COLO668 (cell line): ENCODE measurements around the gene TMEM204.

Experiments
- DNase-seq: peaks from one replicate; lab custom pipeline; 2025; ENCODE audit not compliant: unreplicated experiment; lab: John Stamatoyannopoulos, UW

The TMEM204 gene

GRCh38 chr16:1553946-1554825, 20.7 kb downstream of the TMEM204 start:
- no peak for DNase-seq

GRCh38 chr16:1554826-1555445, 21.5 kb downstream of the TMEM204 start:
- no peak for DNase-seq

GRCh38 chr16:1556254-1556653, 22.8 kb downstream of the TMEM204 start:
- DNase-seq: no peak

- no peak for DNase-seq
These were observed 23.6 kb downstream of the TMEM204 start for GRCh38 chr16:1557074-1557473.

- no peak for DNase-seq
These were observed 24.1 kb downstream of the TMEM204 start for GRCh38 chr16:1557576-1557975.

GRCh38 chr16:1559446-1559975, 26.0 kb downstream of the TMEM204 start:
- DNase-seq: no peak

- DNase-seq: no peak
These were observed 26.7 kb downstream of the TMEM204 start for GRCh38 chr16:1560153-1560552.

GRCh38 chr16:1560866-1561265, 27.4 kb downstream of the TMEM204 start:
- no peak for DNase-seq

GRCh38 chr16:1561266-1561665, 27.8 kb downstream of the TMEM204 start:
- no peak for DNase-seq

GRCh38 chr16:1561836-1562235, 28.4 kb downstream of the TMEM204 start:
- no peak for DNase-seq

GRCh38 chr16:1563786-1564185, 30.3 kb downstream of the TMEM204 start:
- DNase-seq: no peak

- no peak for DNase-seq
These were observed 30.9 kb downstream of the TMEM204 start for GRCh38 chr16:1564325-1564724.

GRCh38 chr16:1565083-1565805, 31.8 kb downstream of the TMEM204 start:
- no peak for DNase-seq

- no peak for DNase-seq
These were observed 34.5 kb downstream of the TMEM204 start for GRCh38 chr16:1567988-1568387.

- DNase-seq: no peak
These were observed 37.7 kb downstream of the TMEM204 start for GRCh38 chr16:1571012-1571671.

GRCh38 chr16:1572673-1573072, 39.2 kb downstream of the TMEM204 start:
- DNase-seq: no peak

- no peak for DNase-seq
These were observed 39.8 kb downstream of the TMEM204 start for GRCh38 chr16:1573301-1573700.

- DNase-seq: no peak
These were observed 42.1 kb downstream of the TMEM204 start for GRCh38 chr16:1575578-1575977.

GRCh38 chr16:1579214-1579613, 45.7 kb downstream of the TMEM204 start:
- no peak for DNase-seq

- DNase-seq: peak; percentile 27
These were observed 46.8 kb downstream of the TMEM204 start for GRCh38 chr16:1580256-1580655.

- DNase-seq: peak; percentile 83
These were observed 47.5 kb downstream of the TMEM204 start for GRCh38 chr16:1580956-1581355.
